ENCODE data around the gene GYPB. TPM values are rescaled to one million over a fixed set of nuclear protein-coding genes. Genes with fewer than 3 reads are reported as not detected.

GYPB gene
- total RNA-seq, 1 donor from 2014 or later = not detected

Other genes with a start within 250 kb of the GYPB start
- gene GYPE, start 113.8 kb downstream of the GYPB start, total RNA-seq = not detected
- gene GYPA, start 121.3 kb upstream of the GYPB start, total RNA-seq = not detected